ENCODE measurements around the gene FGF3. TPM values are rescaled to one million over a fixed set of nuclear protein-coding genes. Genes with fewer than 3 reads are reported as not detected.

The FGF3 gene
- total and polyA plus RNA-seq, 10 of the 15 experiments (the other 5 are each of a cell fraction or from before 2014, with no cell fraction given) = not detected

DNA sequence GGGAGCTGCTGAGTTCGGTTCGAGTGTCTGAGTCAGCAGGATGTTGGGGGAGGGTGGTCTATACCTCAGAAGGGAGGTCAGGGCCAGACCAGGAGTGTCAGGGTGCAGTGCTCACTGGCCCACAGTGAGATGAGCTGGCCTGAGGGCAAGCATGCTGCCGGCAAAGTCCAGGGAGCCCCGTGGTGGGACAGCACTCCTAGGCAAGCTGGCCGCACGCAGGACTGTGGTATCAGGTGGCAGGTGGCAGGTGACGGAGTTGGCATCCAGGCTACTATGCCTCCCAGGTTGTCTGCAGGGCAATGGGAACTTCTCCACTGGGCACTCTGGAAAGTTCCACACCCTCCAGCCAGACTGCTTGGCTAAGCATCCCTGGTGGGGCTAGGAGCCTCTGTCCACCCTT, 4.8 kb downstream of the FGF3 start (continued):
- TF ChIP-seq E4F1 (IDR thresholded peaks at IDR 0.05; ENCODE audit: borderline replicate concordance, partially characterized antibody) (no peak), BHLHE40 (IDR thresholded peaks at IDR 0.05; ENCODE audit: borderline replicate concordance in 1 of 2, low read depth in 2 of 2, low read length in 1 of 2) (no peak), BCL11A (IDR thresholded peaks at IDR 0.05; ENCODE audit: low read depth, low read length) (no peak), CREM (IDR thresholded peaks at IDR 0.05; ENCODE audit: low read depth) (no peak)
- TF ChIP-seq, protein P1, sequence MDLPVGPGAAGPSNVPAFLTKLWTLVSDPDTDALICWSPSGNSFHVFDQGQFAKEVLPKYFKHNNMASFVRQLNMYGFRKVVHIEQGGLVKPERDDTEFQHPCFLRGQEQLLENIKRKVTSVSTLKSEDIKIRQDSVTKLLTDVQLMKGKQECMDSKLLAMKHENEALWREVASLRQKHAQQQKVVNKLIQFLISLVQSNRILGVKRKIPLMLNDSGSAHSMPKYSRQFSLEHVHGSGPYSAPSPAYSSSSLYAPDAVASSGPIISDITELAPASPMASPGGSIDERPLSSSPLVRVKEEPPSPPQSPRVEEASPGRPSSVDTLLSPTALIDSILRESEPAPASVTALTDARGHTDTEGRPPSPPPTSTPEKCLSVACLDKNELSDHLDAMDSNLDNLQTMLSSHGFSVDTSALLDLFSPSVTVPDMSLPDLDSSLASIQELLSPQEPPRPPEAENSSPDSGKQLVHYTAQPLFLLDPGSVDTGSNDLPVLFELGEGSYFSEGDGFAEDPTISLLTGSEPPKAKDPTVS (IDR thresholded peaks at IDR 0.05; ENCODE audit: low read depth, low read length) = no peak

- intact Hi-C loops (cut with micrococcal nuclease; ENCODE audit: unreplicated experiment) = no loop called here
- H3K4me2 ChIP-seq (ENCODE audit: control insufficient read depth, insufficient read depth) = no peak overlapping the region
- H3K9me3 ChIP-seq (replicated peaks; ENCODE audit: control insufficient read depth, insufficient read depth, low read length) = no peaks in the 10 kb centered on the region
- no peak for FAIRE-seq
- H3K36me3 ChIP-seq (ENCODE audit: control insufficient read depth in 2 of 2, insufficient read depth in 2 of 2, low read length in 1 of 2) = no peaks in the 10 kb centered on the region
- no peak for DNase-seq (ENCODE audit: low read depth, low spot score)
- H3K27me3 ChIP-seq (replicated peaks in 1 of 2; ENCODE audit: control insufficient read depth in 2 of 2, insufficient read depth in 2 of 2, low read length in 1 of 2) = peaks cover 3 to 6% of the 10 kb centered on the region in 2 experiments; a peak in 3 of 4 replicates
- ChIA-PET POLR2A (no interaction called here), RAD21 (ENCODE audit: unreplicated experiment) (no interaction called here), SMC1A (ENCODE audit: uncharacterized antibody, unreplicated experiment) (no interaction called here), CTCF (no interaction called here)
- no peak for TF ChIP-seq CHD2 (IDR thresholded peaks at IDR 0.05; ENCODE audit: borderline replicate concordance, low read depth, low read length)
- TF ChIP-seq RUNX3 (IDR thresholded peaks at IDR 0.05; ENCODE audit: low read length) = no peak
- no peak for TF ChIP-seq TCF12 (IDR thresholded peaks at IDR 0.05; ENCODE audit: low read depth, low read length)
- TF ChIP-seq ZNF274 (IDR thresholded peaks at IDR 0.05; ENCODE audit: insufficient read depth, insufficient read length) = no peak
- no peak for TF ChIP-seq HCFC1 (IDR thresholded peaks at IDR 0.05; ENCODE audit: low read length)
- TF ChIP-seq YBX1 (IDR thresholded peaks at IDR 0.05) = no peak
- TF ChIP-seq RAD51 (IDR thresholded peaks at IDR 0.05) = no peak
- no peak overlapping the region for H2AFZ ChIP-seq (ENCODE audit: control insufficient read depth, low read depth, low read length)
- H3K9ac ChIP-seq (ENCODE audit: control insufficient read depth, insufficient read depth, low read length) = no peak overlapping the region
- H3K79me2 ChIP-seq (ENCODE audit: control insufficient read depth, insufficient read depth, low read length) = no peaks in the 10 kb centered on the region
- in situ Hi-C loops (cut with MboI) = no loop called here
- no TSS peak for BruUV-seq (replicated peaks)
- WGBS (ENCODE audit: insufficient coverage, insufficient replicate concordance, low lambda C conversion rate, missing lambda C conversion rate) = 10% methylated on average over 2 of the region's 2 CpGs
- ATAC-seq = no peak
- H3K27ac ChIP-seq (ENCODE audit: control insufficient read depth, insufficient read depth) = no peak overlapping the region
- no peaks in the 10 kb centered on the region for H3K4me1 ChIP-seq (ENCODE audit: control insufficient read depth, insufficient read depth, low read length)
- H3K4me3 ChIP-seq = no peak overlapping the region
- H4K20me1 ChIP-seq (ENCODE audit: control insufficient read depth, insufficient read depth) = no peaks in the 10 kb centered on the region
Observed at GRCh38 chr11:69813839-69814238, 5.4 kb downstream of the FGF3 start.
